PC-9 (cell line): ENCODE measurements around the gene BICDL2. TPM values are rescaled to one million over a fixed set of nuclear protein-coding genes. Genes with fewer than 3 reads are reported as not detected.
"Not testable (repeated sequence)": the region's sequence is repeated elsewhere in the genome, so short reads cannot be mapped to it uniquely, and the experiment has no call there.

Source experiments
- BruUV-seq: library from RNA; stranded (reverse); fragments of 400-500 nt; replicated peaks from 2 replicates; lab custom pipeline; 2021; lab: Mats Ljungman, UMichigan
- CTCF ChIA-PET: fragments of 300-600 bp; sonication (Branson Sonifier 250); formaldehyde crosslinking; loops from one replicate; lab custom pipeline; 2022; ENCODE audit warnings: antibody characterized with exemption; lab: Charles Lee
- POLR2A ChIA-PET: fragments of 300-600 bp; sonication (Branson Sonifier 250); formaldehyde crosslinking; loops from one replicate; lab custom pipeline; 2022; ENCODE audit warnings: antibody characterized with exemption; ENCODE audit not compliant: unreplicated experiment; lab: Charles Lee
- DNase-seq, 2 experiments: peaks; one replicate each; pipeline versions ENCODE4 v3.0.0 to v3.0.0-alpha.2; 2015 to 2022; ENCODE audit warnings: mixed read lengths in 1 of 2
- H2AFZ ChIP-seq: fragments of 200-600 bp; sonication (generic); 2 replicates; pipeline ENCODE4 v1.8.1; 2017; ENCODE audit warnings: antibody characterized with exemption
- H3F3A ChIP-seq: fragments of 200-600 bp; sonication (generic); 2 replicates; pipeline ENCODE4 v1.8.1; 2017; ENCODE audit warnings: antibody characterized with exemption, mild to moderate bottlenecking, low read depth; ENCODE audit not compliant: insufficient read depth
- H3K27ac ChIP-seq: fragments of 200-600 bp; sonication (generic); 2 replicates; pipeline ENCODE4 v1.6.1; 2016; ENCODE audit warnings: mixed run types
- H3K27me3 ChIP-seq: fragments of 200-600 bp; sonication (generic); 2 replicates; pipeline ENCODE4 v1.6.1; 2016; ENCODE audit warnings: low read depth, mixed run types; ENCODE audit not compliant: insufficient read depth
- H3K36me3 ChIP-seq: fragments of 200-600 bp; sonication (generic); 2 replicates; pipeline ENCODE4 v1.6.1; 2016; ENCODE audit warnings: low read depth, mixed run types
- H3K4me1 ChIP-seq: fragments of 200-600 bp; sonication (generic); replicated peaks from 2 replicates; pipeline ENCODE4 v1.6.1; 2016; ENCODE audit warnings: mixed run types; ENCODE audit not compliant: insufficient read depth
- H3K4me2 ChIP-seq: fragments of 200-600 bp; sonication (generic); 2 replicates; pipeline ENCODE4 v1.6.1; 2017; ENCODE audit warnings: mixed run types
- H3K4me3 ChIP-seq: fragments of 200-600 bp; sonication (generic); 2 replicates; pipeline ENCODE4 v1.6.1; 2016; ENCODE audit warnings: mixed run types
- H3K79me2 ChIP-seq: fragments of 200-600 bp; sonication (generic); 2 replicates; pipeline ENCODE4 v1.6.1; 2017; ENCODE audit warnings: low read depth, mixed run types
- H3K9me2 ChIP-seq: fragments of 200-600 bp; sonication (generic); 2 replicates; pipeline ENCODE4 v1.8.1; 2017; ENCODE audit warnings: mild to moderate bottlenecking; ENCODE audit not compliant: insufficient read depth
- H3K9me3 ChIP-seq: fragments of 200-600 bp; sonication (generic); 2 replicates; pipeline ENCODE4 v1.8.1; 2016; ENCODE audit warnings: low read depth; ENCODE audit not compliant: insufficient read depth
- H4K20me1 ChIP-seq: fragments of 200-600 bp; sonication (generic); 2 replicates; pipeline ENCODE4 v1.8.1; 2017; ENCODE audit not compliant: insufficient read depth
- EZH2 ChIP-seq: fragments of 200-600 bp; sonication (generic); IDR thresholded peaks from 2 replicates; pipeline ENCODE4 v1.8.0; 2017; ENCODE audit warnings: antibody characterized with exemption, low read depth
- intact Hi-C: fragments of 100-400 bp; cut with micrococcal nuclease; formaldehyde crosslinking; loops from one replicate; pipeline ENCODE4 v1.10.0; 2022; ENCODE audit not compliant: unreplicated experiment
- total RNA-seq: library from RNA; stranded (reverse); gene quantifications from 2 replicates; pipeline ENCODE4 v1.2.3, GENCODE V29; 2021
- TF ChIP-seq, protein P1 (sequence below): fragments of 200-600 bp; sonication (generic); conservative IDR thresholded peaks from 2 replicates; pipeline ENCODE4 v1.6.1; 2017; ENCODE audit warnings: mixed run types, antibody characterized with exemption, mild to moderate bottlenecking, moderate library complexity

Gene BICDL2
- total RNA-seq, 1 experiment from 2014 or later, result 57.9 TPM

DNA sequence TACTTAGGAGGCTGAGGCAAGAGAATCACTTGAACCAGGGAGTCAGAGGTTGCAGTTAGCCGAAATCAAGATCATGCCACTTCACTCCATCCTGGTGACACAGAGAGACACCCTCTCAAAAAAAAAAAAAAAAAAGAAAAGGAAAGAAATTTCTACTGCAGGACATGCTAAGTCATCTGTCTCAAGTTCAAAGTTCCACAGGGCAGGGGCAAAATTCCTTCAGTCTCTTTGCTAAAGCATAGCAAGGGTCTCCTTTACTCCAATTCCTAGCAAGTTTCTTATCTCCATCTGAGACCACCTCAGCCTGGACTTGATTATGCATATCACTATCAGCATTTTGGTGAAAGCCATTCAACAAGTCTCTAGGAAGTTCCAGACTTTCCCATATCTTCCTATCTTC lies 47.7 kb upstream of the BICDL2 start:
- H3K4me1 ChIP-seq, result no peaks in the 10 kb centered on the region
- H4K20me1 ChIP-seq, result no peaks in the 10 kb centered on the region
- BruUV-seq, result no TSS peak
- no peak overlapping the region for H2AFZ ChIP-seq
- intact Hi-C loops, result no loop called here
- no peaks in the 10 kb centered on the region for H3F3A ChIP-seq
- no peaks in the 10 kb centered on the region for H3K79me2 ChIP-seq
- no peak for DNase-seq
- H3K36me3 ChIP-seq, result no peaks in the 10 kb centered on the region
- no peak overlapping the region for H3K4me2 ChIP-seq
- H3K9me3 ChIP-seq, result no peaks in the 10 kb centered on the region
- no peak for TF ChIP-seq EZH2
- TF ChIP-seq, protein P1, sequence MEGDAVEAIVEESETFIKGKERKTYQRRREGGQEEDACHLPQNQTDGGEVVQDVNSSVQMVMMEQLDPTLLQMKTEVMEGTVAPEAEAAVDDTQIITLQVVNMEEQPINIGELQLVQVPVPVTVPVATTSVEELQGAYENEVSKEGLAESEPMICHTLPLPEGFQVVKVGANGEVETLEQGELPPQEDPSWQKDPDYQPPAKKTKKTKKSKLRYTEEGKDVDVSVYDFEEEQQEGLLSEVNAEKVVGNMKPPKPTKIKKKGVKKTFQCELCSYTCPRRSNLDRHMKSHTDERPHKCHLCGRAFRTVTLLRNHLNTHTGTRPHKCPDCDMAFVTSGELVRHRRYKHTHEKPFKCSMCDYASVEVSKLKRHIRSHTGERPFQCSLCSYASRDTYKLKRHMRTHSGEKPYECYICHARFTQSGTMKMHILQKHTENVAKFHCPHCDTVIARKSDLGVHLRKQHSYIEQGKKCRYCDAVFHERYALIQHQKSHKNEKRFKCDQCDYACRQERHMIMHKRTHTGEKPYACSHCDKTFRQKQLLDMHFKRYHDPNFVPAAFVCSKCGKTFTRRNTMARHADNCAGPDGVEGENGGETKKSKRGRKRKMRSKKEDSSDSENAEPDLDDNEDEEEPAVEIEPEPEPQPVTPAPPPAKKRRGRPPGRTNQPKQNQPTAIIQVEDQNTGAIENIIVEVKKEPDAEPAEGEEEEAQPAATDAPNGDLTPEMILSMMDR, result no peak
- H3K4me3 ChIP-seq, result no peak overlapping the region
- H3K9me2 ChIP-seq, result no peaks in the 10 kb centered on the region
- ChIA-PET POLR2A (no interaction called here), CTCF (no interaction called here)
- peaks cover 19% of the 10 kb centered on the region for H3K27me3 ChIP-seq
- no peak overlapping the region for H3K27ac ChIP-seq

DNA sequence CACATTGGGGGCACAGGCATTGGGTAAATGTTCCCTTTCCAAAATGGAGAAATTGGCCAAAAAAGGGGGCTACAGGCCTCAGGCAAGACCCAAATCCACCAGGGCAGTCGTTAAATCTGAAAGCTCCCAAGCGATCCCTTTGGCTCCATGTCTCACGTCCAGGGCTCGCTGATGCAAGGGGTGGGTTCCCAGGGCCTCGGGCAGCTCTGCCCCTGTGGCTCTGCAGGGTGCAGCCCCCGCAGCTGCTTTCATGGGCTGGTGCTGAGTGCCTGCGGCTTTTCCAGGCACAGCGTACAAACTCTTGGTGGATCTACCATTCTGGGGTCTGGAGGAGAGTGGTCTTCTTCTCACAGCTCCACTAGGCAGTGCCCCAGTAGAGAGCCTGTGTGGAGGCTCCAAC lies 46.7 kb upstream of the BICDL2 start:
- H3K36me3 ChIP-seq, H3K4me1 ChIP-seq, intact Hi-C loops, POLR2A ChIA-PET, H2AFZ ChIP-seq, H4K20me1 ChIP-seq, H3K9me3 ChIP-seq, H3K79me2 ChIP-seq, CTCF ChIA-PET, H3F3A ChIP-seq, H3K4me2 ChIP-seq, H3K4me3 ChIP-seq, DNase-seq, H3K9me2 ChIP-seq, H3K27ac ChIP-seq, BruUV-seq: not testable (repeated sequence)
- H3K27me3 ChIP-seq, result peaks cover 24% of the 10 kb centered on the region

DNA sequence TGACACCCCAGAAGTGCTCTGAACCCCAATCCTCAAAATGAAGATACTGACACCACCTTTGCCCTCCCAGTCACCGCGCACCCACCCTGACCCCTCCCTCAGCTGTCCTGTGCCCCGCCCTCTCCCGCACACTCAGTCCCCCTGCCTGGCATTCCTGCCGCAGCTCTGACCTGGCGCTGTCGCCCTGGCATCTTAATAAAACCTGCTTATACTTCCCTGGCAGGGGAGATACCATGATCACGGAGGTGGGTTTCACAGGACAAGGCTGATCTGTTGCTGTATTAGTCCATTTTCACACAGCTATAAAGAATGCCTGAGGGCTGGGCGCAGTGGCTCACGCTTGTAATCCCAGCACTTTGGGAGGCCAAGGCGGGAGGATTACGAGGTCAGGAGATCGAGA lies 45.2 kb upstream of the BICDL2 start:
- H3K9me3 ChIP-seq, H3K4me3 ChIP-seq, H3F3A ChIP-seq, DNase-seq, POLR2A ChIA-PET, CTCF ChIA-PET, H3K9me2 ChIP-seq, H3K36me3 ChIP-seq, BruUV-seq, H3K79me2 ChIP-seq, H3K4me2 ChIP-seq, H4K20me1 ChIP-seq, H2AFZ ChIP-seq, intact Hi-C loops, H3K27ac ChIP-seq: not testable (repeated sequence)
- peaks cover 15% of the 10 kb centered on the region for H3K4me1 ChIP-seq
- peaks cover 24% of the 10 kb centered on the region for H3K27me3 ChIP-seq

DNA sequence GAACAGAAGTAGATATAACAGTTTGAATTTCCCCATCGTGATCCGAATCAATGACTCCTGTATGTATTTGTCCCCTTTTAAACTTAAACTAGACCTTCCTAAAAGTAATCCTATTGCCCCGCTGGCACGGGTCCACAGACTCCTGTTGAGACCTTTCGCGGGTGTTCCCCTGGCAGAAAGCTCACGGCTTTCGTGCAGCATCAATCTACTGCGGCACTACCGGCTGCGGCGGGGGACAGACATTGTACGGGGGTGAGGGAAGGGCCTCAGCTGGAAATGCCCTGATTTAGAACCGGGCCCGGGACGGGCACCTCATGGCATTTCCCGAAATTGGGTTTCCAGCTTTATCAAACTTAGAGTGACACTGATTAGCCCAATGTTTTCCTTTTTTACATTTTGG lies 43.3 kb upstream of the BICDL2 start:
- no peaks in the 10 kb centered on the region for H3K9me3 ChIP-seq
- ChIA-PET POLR2A (no interaction called here), CTCF (interaction anchor here (0.6 kb wide), 1 partner anchor 60 kb away, joined by 3 read pairs; no protein-coding TSS in a partner anchor)
- TF ChIP-seq, protein P1, result no peak
- no peak for TF ChIP-seq EZH2
- no peaks in the 10 kb centered on the region for H4K20me1 ChIP-seq
- H3K27ac ChIP-seq, result no peak overlapping the region
- H3K36me3 ChIP-seq, result no peaks in the 10 kb centered on the region
- 0 out of 2 replicates have a peak, but pooled peaks cover 6% of the 10 kb centered on the region for H3F3A ChIP-seq
- H2AFZ ChIP-seq, result no peak overlapping the region
- H3K4me2 ChIP-seq, result no peak overlapping the region
- no peak overlapping the region for H3K4me3 ChIP-seq
- no peak for DNase-seq
- H3K27me3 ChIP-seq, result peaks cover 24% of the 10 kb centered on the region
- H3K4me1 ChIP-seq, result peaks cover 15% of the 10 kb centered on the region
- H3K79me2 ChIP-seq, result no peaks in the 10 kb centered on the region
- no peaks in the 10 kb centered on the region for H3K9me2 ChIP-seq
- BruUV-seq, result no TSS peak
- intact Hi-C loops, result no loop called here
